ENCODE results near the gene ECEL1.
"Not testable (repeated sequence)": the region's sequence is repeated elsewhere in the genome, so short reads cannot be mapped to it uniquely, and the experiment has no call there.

- not testable (repeated sequence) for TF ChIP-seq U2AF1 (optimal IDR thresholded peaks at IDR 0.05; ENCODE audit: low read depth, low read length); IRF1 (CRISPR knock-in tag; IDR thresholded peaks at IDR 0.05; ENCODE audit: borderline replicate concordance); NFE2L1 (tag; IDR thresholded peaks at IDR 0.05; ENCODE audit: borderline replicate concordance, low read depth); RBM15 (IDR thresholded peaks at IDR 0.05; ENCODE audit: insufficient read depth, low read length); ATF1 (CRISPR knock-in tag; IDR thresholded peaks at IDR 0.05); ATF1 (tag; IDR thresholded peaks at IDR 0.05); GATA2 (CRISPR knock-in tag; IDR thresholded peaks at IDR 0.05); ZNF561 (CRISPR knock-in tag; conservative IDR thresholded peaks at IDR 0.05); HINFP (tag; conservative IDR thresholded peaks at IDR 0.05; ENCODE audit: low read depth); RBM22 (IDR thresholded peaks at IDR 0.05; ENCODE audit: low read depth, low read length, poor library complexity, severe bottlenecking); SIN3B (IDR thresholded peaks at IDR 0.05; ENCODE audit: low read depth)
- TF ChIP-seq, protein P1, sequence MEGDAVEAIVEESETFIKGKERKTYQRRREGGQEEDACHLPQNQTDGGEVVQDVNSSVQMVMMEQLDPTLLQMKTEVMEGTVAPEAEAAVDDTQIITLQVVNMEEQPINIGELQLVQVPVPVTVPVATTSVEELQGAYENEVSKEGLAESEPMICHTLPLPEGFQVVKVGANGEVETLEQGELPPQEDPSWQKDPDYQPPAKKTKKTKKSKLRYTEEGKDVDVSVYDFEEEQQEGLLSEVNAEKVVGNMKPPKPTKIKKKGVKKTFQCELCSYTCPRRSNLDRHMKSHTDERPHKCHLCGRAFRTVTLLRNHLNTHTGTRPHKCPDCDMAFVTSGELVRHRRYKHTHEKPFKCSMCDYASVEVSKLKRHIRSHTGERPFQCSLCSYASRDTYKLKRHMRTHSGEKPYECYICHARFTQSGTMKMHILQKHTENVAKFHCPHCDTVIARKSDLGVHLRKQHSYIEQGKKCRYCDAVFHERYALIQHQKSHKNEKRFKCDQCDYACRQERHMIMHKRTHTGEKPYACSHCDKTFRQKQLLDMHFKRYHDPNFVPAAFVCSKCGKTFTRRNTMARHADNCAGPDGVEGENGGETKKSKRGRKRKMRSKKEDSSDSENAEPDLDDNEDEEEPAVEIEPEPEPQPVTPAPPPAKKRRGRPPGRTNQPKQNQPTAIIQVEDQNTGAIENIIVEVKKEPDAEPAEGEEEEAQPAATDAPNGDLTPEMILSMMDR (IDR thresholded peaks at IDR 0.05 in 2 of 3, conservative IDR thresholded peaks at IDR 0.05 in 1 of 3; ENCODE audit: insufficient read depth in 2 of 3, low read depth in 1 of 3, low read length in 3 of 3): not testable (repeated sequence)
Observed at GRCh38 chr2:232442431-232442830, 45.2 kb downstream of the ECEL1 start.
